Nephron progenitor cell (in vitro differentiated cells): ENCODE results near the gene SECTM1.

Source experiments
- DNase-seq: peaks from one replicate; pipeline ENCODE4 v3.0.0; 2021
- H3K27ac Mint-ChIP-seq: 2 replicates; pipeline ENCODE4 v1.8.0; 2021; ENCODE audit warnings: mild to moderate bottlenecking, moderate library complexity, mixed read lengths
- H3K27me3 Mint-ChIP-seq: 2 replicates; pipeline ENCODE4 v1.8.0; 2021; ENCODE audit warnings: mild to moderate bottlenecking, low read depth, mixed read lengths; ENCODE audit not compliant: poor library complexity
- H3K36me3 Mint-ChIP-seq: 2 replicates; pipeline ENCODE4 v1.8.0; 2021; ENCODE audit warnings: low read depth, mixed read lengths
- H3K4me1 Mint-ChIP-seq: 2 replicates; pipeline ENCODE4 v1.8.0; 2021; ENCODE audit warnings: mixed read lengths
- H3K4me3 Mint-ChIP-seq: 2 replicates; pipeline ENCODE4 v1.8.0; 2021; ENCODE audit warnings: mild to moderate bottlenecking, moderate library complexity, mixed read lengths
- H3K9me3 Mint-ChIP-seq: 2 replicates; pipeline ENCODE4 v1.8.0; 2021; ENCODE audit warnings: mild to moderate bottlenecking, moderate library complexity, mixed read lengths
- CTCF ChIP-seq: fragments of 200-600 bp; sonication (generic); IDR thresholded peaks from 2 replicates; pipeline ENCODE4 v1.5.0; 2021; ENCODE audit warnings: antibody characterized with exemption

Gene SECTM1

GRCh38 chr17:82274134-82275020 lies 59.2 kb downstream of the SECTM1 start:
- peak overlapping the region; percentile 95 for H3K4me3 Mint-ChIP-seq

GRCh38 chr17:82273327-82274133 lies 60.0 kb downstream of the SECTM1 start, which contains the start of gene CSNK1D:
TSS of gene CSNK1D (minus strand) at chr17:82273700. CDS start at chr17:82273381, 319 bp downstream.
- H3K36me3 Mint-ChIP-seq = peaks cover 61% of the 10 kb centered on the region
- H3K9me3 Mint-ChIP-seq = peaks cover 7% of the 10 kb centered on the region
- H3K27ac Mint-ChIP-seq = peak within 1 kb of the TSS; percentile 100
- TF ChIP-seq CTCF = no peak
- peaks cover 86% of the 10 kb centered on the region for H3K4me1 Mint-ChIP-seq
- DNase-seq = peak; percentile 97
- no peaks in the 10 kb centered on the region for H3K27me3 Mint-ChIP-seq
- H3K4me3 Mint-ChIP-seq = peak within 1 kb of the TSS; percentile 95

More at GRCh38 chr17:82274134-82275020, 59.2 kb downstream of the SECTM1 start:
- Mint-ChIP-seq H3K9me3 (peaks cover 7% of the 10 kb centered on the region), H3K36me3 (peaks cover 58% of the 10 kb centered on the region), H3K27ac (peak overlapping the region; percentile 64), H3K27me3 (no peaks in the 10 kb centered on the region), H3K4me1 (peaks cover 85% of the 10 kb centered on the region)
- TF ChIP-seq CTCF = no peak
- no peak for DNase-seq

GRCh38 chr17:82272495-82273326 lies 60.9 kb downstream of the SECTM1 start:
- peak; percentile 67 for DNase-seq
- no peak for TF ChIP-seq CTCF
- Mint-ChIP-seq H3K9me3 (peaks cover 7% of the 10 kb centered on the region), H3K4me1 (peaks cover 86% of the 10 kb centered on the region), H3K36me3 (peaks cover 60% of the 10 kb centered on the region), H3K4me3 (peak overlapping the region; percentile 95), H3K27me3 (no peaks in the 10 kb centered on the region), H3K27ac (peak overlapping the region; percentile 100)

GRCh38 chr17:82271401-82271800 lies 62.2 kb downstream of the SECTM1 start:
- peaks cover 62% of the 10 kb centered on the region for H3K36me3 Mint-ChIP-seq
- DNase-seq = no peak

More at GRCh38 chr17:82271401-82271800, 62.2 kb downstream of the SECTM1 start:
- no peaks in the 10 kb centered on the region for H3K9me3 Mint-ChIP-seq
- TF ChIP-seq CTCF = no peak
- H3K27me3 Mint-ChIP-seq = no peaks in the 10 kb centered on the region
- peaks cover 82% of the 10 kb centered on the region for H3K4me1 Mint-ChIP-seq
- H3K4me3 Mint-ChIP-seq = peak overlapping the region; percentile 95
- H3K27ac Mint-ChIP-seq = no peak overlapping the region
